K562 (cell line): Measurements from ENCODE around the gene LPAR6.

ENCODE experiments used
- CTCF ChIP-seq, 3 experiments: IDR thresholded peaks in 2 of 3; conservative IDR thresholded peaks in 1 of 3; 2 replicates each; pipeline ENCODE4 v1.5.1; 2011 to 2012; ENCODE audit warnings: low read length in 3 of 3, mild to moderate bottlenecking in 3 of 3, control low read depth in 2 of 3, improper control_type of control experiment in 1 of 3, inconsistent platforms in 1 of 3, low read depth in 1 of 3, mixed read lengths in 1 of 3, moderate library complexity in 1 of 3; ENCODE audit not compliant: insufficient read depth in 2 of 3
- MAX ChIP-seq: sonication (generic); formaldehyde crosslinking; IDR thresholded peaks from 2 replicates; pipeline ENCODE4 v1.9.0; 2022; ENCODE audit warnings: mild to moderate bottlenecking, missing genetic modification reagents
- TFE3 ChIP-seq: fragments of 450-650 bp; formaldehyde crosslinking; IDR thresholded peaks from 2 replicates; pipeline ENCODE4 v1.4.0; 2020; ENCODE audit warnings: mild to moderate bottlenecking, mixed read lengths
- XRCC5 ChIP-seq: fragments of 200-400 bp; formaldehyde crosslinking; IDR thresholded peaks from 2 replicates; pipeline ENCODE4 v1.6.1; 2017; ENCODE audit warnings: low read depth, mild to moderate bottlenecking, low read length
- ZBTB40 ChIP-seq, 2 experiments: fragments of 450-650 bp in 1 of 2; sonication (generic) in 1 of 2; formaldehyde crosslinking in 1 of 2; IDR thresholded peaks; 2 replicates each; pipeline versions ENCODE4 v1.7.1 to v1.9.0; 2016 to 2022; ENCODE audit warnings: inconsistent platforms in 1 of 2, mild to moderate bottlenecking in 1 of 2, missing genetic modification reagents in 1 of 2

- TF ChIP-seq TFE3 (CRISPR knock-in tag) (no peak), MAX (CRISPR knock-in tag) (no peak), XRCC5 (no peak), CTCF (IDR thresholded peaks at IDR 0.05 in 2 of 3, conservative IDR thresholded peaks at IDR 0.05 in 1 of 3; ENCODE audit: insufficient read depth in 2 of 3, low read depth in 1 of 3, low read length in 3 of 3) (no peak), ZBTB40 (IDR thresholded peaks at IDR 0.05) (no peak), ZBTB40 (CRISPR knock-in tag; IDR thresholded peaks at IDR 0.05) (no peak)
Measured at GRCh38 chr13:48446464-48446863, 33.6 kb upstream of the LPAR6 start.
